ENCODE measurements around the gene NCAPD3. TPM values are rescaled to one million over a fixed set of nuclear protein-coding genes. Genes with fewer than 3 reads are reported as not detected.
A peak's percentile ranks its signal among the peaks of the same experiment; 100 is the strongest.

The NCAPD3 gene
- polyA plus RNA-seq, 3 donors: 4.0 to 15.2 (median 6.0) TPM

GRCh38 chr11:134260503-134260902 lies 36.7 kb upstream of the NCAPD3 start:
- H3K36me3 Mint-ChIP-seq: peaks cover 80 to 82% of the 10 kb centered on the region in 2 donors
- peak overlapping the region in 1 of 2 donors; percentile 62 for H3K4me3 Mint-ChIP-seq
- intact Hi-C loops (cut with micrococcal nuclease): no loop called here
- H3K4me1 Mint-ChIP-seq: peaks cover 30% of the 10 kb centered on the region
- no peak for TF ChIP-seq CTCF (IDR thresholded peaks at IDR 0.05)
- no peaks in the 10 kb centered on the region for H3K9me3 ChIP-seq (replicated peaks in 1 of 2; ENCODE audit: control insufficient read depth in 1 of 2, insufficient read depth in 1 of 2, low read length in 2 of 2)
- H3K79me2 ChIP-seq (ENCODE audit: insufficient read depth, low read length): peaks cover 2% of the 10 kb centered on the region
- H3K27ac Mint-ChIP-seq: peak overlapping the region in 1 of 7 donors; percentile 20
- H3K27me3 ChIP-seq (ENCODE audit: control insufficient read depth in 2 of 2, insufficient read depth in 2 of 2, low read length in 2 of 2): peaks cover 0 to 42% of the 10 kb centered on the region in 2 donors
- H2AFZ ChIP-seq (ENCODE audit: insufficient read depth, low read depth, low read length, poor library complexity, severe bottlenecking): no peak overlapping the region
- no peak overlapping the region for H3K27ac ChIP-seq (ENCODE audit: low read depth in 1 of 2, low read length in 2 of 2)
- H3K9ac ChIP-seq (ENCODE audit: insufficient read depth, low read length, poor library complexity, severe bottlenecking): no peak overlapping the region
- DNase-seq: no peak
- H3K4me3 ChIP-seq (replicated peaks in 1 of 3; ENCODE audit: low read depth in 2 of 3, low read length in 3 of 3): no peak overlapping the region
- peaks cover 6% of the 10 kb centered on the region for H4K20me1 ChIP-seq (ENCODE audit: insufficient read depth, low read length)
- no peaks in the 10 kb centered on the region for H3K9me3 Mint-ChIP-seq
- H3K4me2 ChIP-seq (replicated peaks; ENCODE audit: extremely low read depth, low read length, poor library complexity, severe bottlenecking): no peak overlapping the region
- H3K4me1 ChIP-seq (ENCODE audit: control insufficient read depth in 1 of 2, insufficient read depth in 2 of 2, low read length in 2 of 2): peaks cover 10 to 16% of the 10 kb centered on the region in 2 donors
- H3K36me3 ChIP-seq (replicated peaks in 1 of 2; ENCODE audit: control insufficient read depth in 1 of 2, insufficient read depth in 2 of 2, low read length in 2 of 2): peaks cover 38 to 77% of the 10 kb centered on the region in 2 donors
- H3K27me3 Mint-ChIP-seq (ENCODE audit: low read depth in 3 of 3): peaks cover 21 to 39% (median 28%) of the 10 kb centered on the region in 3 donors

- no peak for DNase-seq
- H3K9me3 Mint-ChIP-seq: no peaks in the 10 kb centered on the region
- Histone ChIP-seq H3K9ac (ENCODE audit: insufficient read depth, low read length, poor library complexity, severe bottlenecking) (no peak overlapping the region), H3K4me1 (ENCODE audit: control insufficient read depth in 1 of 2, insufficient read depth in 2 of 2, low read length in 2 of 2) (peaks cover 27 to 31% of the 10 kb centered on the region in 2 donors), H3K4me3 (replicated peaks in 1 of 3; ENCODE audit: low read depth in 2 of 3, low read length in 3 of 3) (no peak overlapping the region), H2AFZ (ENCODE audit: insufficient read depth, low read depth, low read length, poor library complexity, severe bottlenecking) (no peak overlapping the region), H3K36me3 (replicated peaks in 1 of 2; ENCODE audit: control insufficient read depth in 1 of 2, insufficient read depth in 2 of 2, low read length in 2 of 2) (peaks cover 38 to 66% of the 10 kb centered on the region in 2 donors), H3K27ac (ENCODE audit: low read depth in 1 of 2, low read length in 2 of 2) (no peak overlapping the region), H3K9me3 (replicated peaks in 1 of 2; ENCODE audit: control insufficient read depth in 1 of 2, insufficient read depth in 1 of 2, low read length in 2 of 2) (no peaks in the 10 kb centered on the region), H3K4me2 (replicated peaks; ENCODE audit: extremely low read depth, low read length, poor library complexity, severe bottlenecking) (no peak overlapping the region), H3K79me2 (ENCODE audit: insufficient read depth, low read length) (peaks cover 9% of the 10 kb centered on the region), H4K20me1 (ENCODE audit: insufficient read depth, low read length) (peaks cover 6% of the 10 kb centered on the region), H3K27me3 (ENCODE audit: control insufficient read depth in 2 of 2, insufficient read depth in 2 of 2, low read length in 2 of 2) (peaks cover 0 to 30% of the 10 kb centered on the region in 2 donors)
- WGBS (ENCODE audit: insufficient coverage): 100% methylated on average over 1 of the region's 4 CpGs
- H3K4me3 Mint-ChIP-seq: peak overlapping the region in 1 of 2 donors; percentile 70
- no peak for TF ChIP-seq CTCF (IDR thresholded peaks at IDR 0.05)
- H3K4me1 Mint-ChIP-seq: peaks cover 40% of the 10 kb centered on the region
- peaks cover 66 to 67% of the 10 kb centered on the region in 2 donors for H3K36me3 Mint-ChIP-seq
- peaks cover 12 to 28% (median 13%) of the 10 kb centered on the region in 3 donors for H3K27me3 Mint-ChIP-seq (ENCODE audit: low read depth in 3 of 3)
- no peak overlapping the region for H3K27ac Mint-ChIP-seq
- intact Hi-C loops (cut with micrococcal nuclease): no loop called here
Measured at GRCh38 chr11:134258577-134258976, 34.8 kb upstream of the NCAPD3 start.

All from CD14-positive monocyte (primary cell).